ENCODE data around the gene USP32.

The USP32 gene

DNA sequence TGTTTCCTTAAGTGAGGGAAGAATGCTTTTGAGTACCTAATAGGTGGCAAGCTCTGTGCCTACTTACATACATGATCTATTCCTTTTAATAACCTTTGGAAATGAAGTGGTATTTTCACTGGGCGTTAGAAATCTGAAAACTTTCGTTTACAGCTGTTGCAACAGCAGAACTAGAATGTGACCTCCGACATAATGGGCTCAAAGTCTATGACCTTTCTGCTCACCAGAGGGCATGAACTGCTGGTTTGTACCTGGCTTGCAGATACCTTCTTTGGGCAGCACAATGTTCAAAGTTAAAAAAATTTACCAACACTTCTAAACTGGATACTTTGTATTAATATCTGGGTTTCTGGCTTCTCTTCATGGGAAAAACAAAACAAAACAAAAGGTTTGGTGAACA lies 217.9 kb downstream of the USP32 start:
- no peak overlapping the region for H2BK12ac ChIP-seq (ENCODE audit: low read length in 2 of 2)
- H3K27ac ChIP-seq (ENCODE audit: low read length, poor library complexity, severe bottlenecking), result no peak overlapping the region
- no peak overlapping the region for H3K18ac ChIP-seq (ENCODE audit: low read depth in 1 of 2, low read length in 2 of 2)
- H3K4me2 ChIP-seq (ENCODE audit: low read length, poor library complexity, severe bottlenecking), result no peak overlapping the region
- H2BK5ac ChIP-seq (ENCODE audit: low read depth, low read length, poor library complexity, severe bottlenecking), result no peak overlapping the region
- no peak overlapping the region for H3K4me3 ChIP-seq (ENCODE audit: insufficient read depth in 1 of 2, low read depth in 1 of 2, low read length in 2 of 2)
- H3K36me3 ChIP-seq (ENCODE audit: control insufficient read depth in 1 of 2, insufficient read depth in 2 of 2, low read depth in 1 of 2, low read length in 2 of 2), result peaks cover 8 to 21% of the 10 kb centered on the region in 2 experiments
- no peak overlapping the region for H3K14ac ChIP-seq (ENCODE audit: low read length in 2 of 2)
- DNase-seq, result no peak
- no peaks in the 10 kb centered on the region for H3K4me1 ChIP-seq (ENCODE audit: control insufficient read depth, insufficient read depth, low read depth, low read length)
- H3K9me3 ChIP-seq (ENCODE audit: control insufficient read depth, low read length), result no peaks in the 10 kb centered on the region
- no peak overlapping the region for H2AFZ ChIP-seq (ENCODE audit: low read depth, low read length)
- WGBS, result 92% methylated on average over 3 of the region's 3 CpGs
- no peak overlapping the region for H4K8ac ChIP-seq (ENCODE audit: low read length)
- no peak overlapping the region for H3K23ac ChIP-seq (ENCODE audit: low read length in 2 of 2)
- no peaks in the 10 kb centered on the region for H3K27me3 ChIP-seq (ENCODE audit: control insufficient read depth in 1 of 2, insufficient read depth in 1 of 2, low read length in 2 of 2)
- no peak overlapping the region for H2BK15ac ChIP-seq (ENCODE audit: low read depth, poor library complexity, severe bottlenecking)
- H2BK120ac ChIP-seq (ENCODE audit: low read depth, low read length), result no peak overlapping the region
- no peak overlapping the region for H2AK5ac ChIP-seq (ENCODE audit: low read length, severe bottlenecking)
- H3K9ac ChIP-seq (ENCODE audit: low read length), result peak overlapping the region; percentile 16
- H3K79me1 ChIP-seq (replicated peaks; ENCODE audit: low read length, poor library complexity, severe bottlenecking), result no peaks in the 10 kb centered on the region
- no peak overlapping the region for H4K91ac ChIP-seq (ENCODE audit: low read length)
- no peak overlapping the region for H3K4ac ChIP-seq (ENCODE audit: low read depth in 1 of 2, low read length in 2 of 2)

DNA sequence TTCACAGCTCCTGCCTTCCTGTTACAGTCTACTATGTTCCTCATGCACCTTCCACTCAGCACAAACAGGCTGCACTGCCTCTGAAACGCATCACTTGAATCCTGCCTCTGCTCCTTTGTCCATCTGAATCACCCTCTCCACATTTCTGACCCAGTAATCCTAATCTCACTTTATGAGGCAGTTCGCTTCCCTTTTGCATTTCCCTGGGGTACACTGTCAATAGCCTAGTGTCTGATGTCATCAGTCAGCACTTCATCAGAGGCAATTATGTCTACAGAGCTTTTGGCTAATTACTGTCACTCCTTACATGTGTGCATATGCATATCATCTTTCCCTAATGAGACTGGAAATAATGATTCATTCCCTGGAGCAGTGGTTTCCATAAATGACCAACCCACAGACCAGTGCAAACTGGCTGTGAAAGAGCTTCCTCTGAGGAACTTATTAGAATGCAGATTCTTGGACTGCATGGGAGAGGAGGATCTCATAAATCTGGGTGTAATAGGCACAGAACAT lies 218.6 kb downstream of the USP32 start:
- Histone ChIP-seq H3K4me1 (ENCODE audit: control insufficient read depth, insufficient read depth, low read depth, low read length) (no peaks in the 10 kb centered on the region), H3K9me3 (ENCODE audit: control insufficient read depth, low read length) (no peaks in the 10 kb centered on the region), H2BK15ac (ENCODE audit: low read depth, poor library complexity, severe bottlenecking) (no peak overlapping the region), H2BK12ac (ENCODE audit: low read length in 2 of 2) (no peak overlapping the region), H3K79me1 (replicated peaks; ENCODE audit: low read length, poor library complexity, severe bottlenecking) (no peaks in the 10 kb centered on the region), H3K27ac (ENCODE audit: low read length, poor library complexity, severe bottlenecking) (no peak overlapping the region), H4K91ac (ENCODE audit: low read length) (no peak overlapping the region), H2BK120ac (ENCODE audit: low read depth, low read length) (no peak overlapping the region), H3K4ac (ENCODE audit: low read depth in 1 of 2, low read length in 2 of 2) (no peak overlapping the region), H3K9ac (ENCODE audit: low read length) (peak overlapping the region; percentile 16), H3K36me3 (ENCODE audit: control insufficient read depth in 1 of 2, insufficient read depth in 2 of 2, low read depth in 1 of 2, low read length in 2 of 2) (peaks cover 6 to 14% of the 10 kb centered on the region in 2 experiments), H2BK5ac (ENCODE audit: low read depth, low read length, poor library complexity, severe bottlenecking) (no peak overlapping the region), H3K4me2 (ENCODE audit: low read length, poor library complexity, severe bottlenecking) (no peak overlapping the region), H4K8ac (ENCODE audit: low read length) (no peak overlapping the region), H3K27me3 (ENCODE audit: control insufficient read depth in 1 of 2, insufficient read depth in 1 of 2, low read length in 2 of 2) (no peaks in the 10 kb centered on the region), H2AK5ac (ENCODE audit: low read length, severe bottlenecking) (no peak overlapping the region), H3K14ac (ENCODE audit: low read length in 2 of 2) (no peak overlapping the region), H3K23ac (ENCODE audit: low read length in 2 of 2) (no peak overlapping the region), H2AFZ (ENCODE audit: low read depth, low read length) (no peak overlapping the region), H3K4me3 (ENCODE audit: insufficient read depth in 1 of 2, low read depth in 1 of 2, low read length in 2 of 2) (no peak overlapping the region), H3K18ac (ENCODE audit: low read depth in 1 of 2, low read length in 2 of 2) (no peak overlapping the region)
- WGBS, result 51% methylated on average over 2 of the region's 2 CpGs
- peak; percentile 55 for DNase-seq

DNA sequence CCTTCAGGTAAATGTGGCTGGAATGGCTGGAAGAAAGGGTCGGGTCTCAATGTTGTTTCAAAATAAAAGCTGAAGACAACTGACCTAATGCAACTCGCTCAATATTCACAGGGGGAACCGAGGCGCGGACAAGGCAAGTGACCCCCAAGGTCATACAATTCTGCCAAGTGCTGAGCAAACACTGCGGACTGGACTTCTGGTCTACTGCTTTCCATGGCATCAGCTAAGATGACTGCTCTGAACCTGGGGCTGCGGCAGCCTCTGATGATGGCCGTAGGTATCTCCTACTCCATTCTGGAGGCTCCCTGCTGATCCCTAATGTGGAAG lies 220.2 kb downstream of the USP32 start:
- Histone ChIP-seq H2BK120ac (ENCODE audit: low read depth, low read length) (no peak overlapping the region), H3K23ac (ENCODE audit: low read length in 2 of 2) (no peak overlapping the region), H2BK12ac (ENCODE audit: low read length in 2 of 2) (no peak overlapping the region), H2BK5ac (ENCODE audit: low read depth, low read length, poor library complexity, severe bottlenecking) (no peak overlapping the region), H2AK5ac (ENCODE audit: low read length, severe bottlenecking) (no peak overlapping the region), H3K79me1 (replicated peaks; ENCODE audit: low read length, poor library complexity, severe bottlenecking) (no peaks in the 10 kb centered on the region), H2AFZ (ENCODE audit: low read depth, low read length) (no peak overlapping the region), H3K36me3 (ENCODE audit: control insufficient read depth in 1 of 2, insufficient read depth in 2 of 2, low read depth in 1 of 2, low read length in 2 of 2) (peaks cover 1% of the 10 kb centered on the region in 2 experiments), H4K91ac (ENCODE audit: low read length) (no peak overlapping the region), H3K9ac (ENCODE audit: low read length) (no peak overlapping the region), H3K4ac (ENCODE audit: low read depth in 1 of 2, low read length in 2 of 2) (no peak overlapping the region), H3K4me2 (ENCODE audit: low read length, poor library complexity, severe bottlenecking) (no peak overlapping the region), H2BK15ac (ENCODE audit: low read depth, poor library complexity, severe bottlenecking) (no peak overlapping the region), H3K4me3 (ENCODE audit: insufficient read depth in 1 of 2, low read depth in 1 of 2, low read length in 2 of 2) (no peak overlapping the region), H3K14ac (ENCODE audit: low read length in 2 of 2) (no peak overlapping the region), H3K27me3 (ENCODE audit: control insufficient read depth in 1 of 2, insufficient read depth in 1 of 2, low read length in 2 of 2) (peaks cover 0 to 5% of the 10 kb centered on the region in 2 experiments), H3K4me1 (ENCODE audit: control insufficient read depth, insufficient read depth, low read depth, low read length) (no peaks in the 10 kb centered on the region), H3K9me3 (ENCODE audit: control insufficient read depth, low read length) (no peaks in the 10 kb centered on the region), H3K27ac (ENCODE audit: low read length, poor library complexity, severe bottlenecking) (no peak overlapping the region), H4K8ac (ENCODE audit: low read length) (no peak overlapping the region), H3K18ac (ENCODE audit: low read depth in 1 of 2, low read length in 2 of 2) (no peak overlapping the region)
- DNase-seq, result no peak
- 96% methylated on average over 8 of the region's 8 CpGs for WGBS

DNA sequence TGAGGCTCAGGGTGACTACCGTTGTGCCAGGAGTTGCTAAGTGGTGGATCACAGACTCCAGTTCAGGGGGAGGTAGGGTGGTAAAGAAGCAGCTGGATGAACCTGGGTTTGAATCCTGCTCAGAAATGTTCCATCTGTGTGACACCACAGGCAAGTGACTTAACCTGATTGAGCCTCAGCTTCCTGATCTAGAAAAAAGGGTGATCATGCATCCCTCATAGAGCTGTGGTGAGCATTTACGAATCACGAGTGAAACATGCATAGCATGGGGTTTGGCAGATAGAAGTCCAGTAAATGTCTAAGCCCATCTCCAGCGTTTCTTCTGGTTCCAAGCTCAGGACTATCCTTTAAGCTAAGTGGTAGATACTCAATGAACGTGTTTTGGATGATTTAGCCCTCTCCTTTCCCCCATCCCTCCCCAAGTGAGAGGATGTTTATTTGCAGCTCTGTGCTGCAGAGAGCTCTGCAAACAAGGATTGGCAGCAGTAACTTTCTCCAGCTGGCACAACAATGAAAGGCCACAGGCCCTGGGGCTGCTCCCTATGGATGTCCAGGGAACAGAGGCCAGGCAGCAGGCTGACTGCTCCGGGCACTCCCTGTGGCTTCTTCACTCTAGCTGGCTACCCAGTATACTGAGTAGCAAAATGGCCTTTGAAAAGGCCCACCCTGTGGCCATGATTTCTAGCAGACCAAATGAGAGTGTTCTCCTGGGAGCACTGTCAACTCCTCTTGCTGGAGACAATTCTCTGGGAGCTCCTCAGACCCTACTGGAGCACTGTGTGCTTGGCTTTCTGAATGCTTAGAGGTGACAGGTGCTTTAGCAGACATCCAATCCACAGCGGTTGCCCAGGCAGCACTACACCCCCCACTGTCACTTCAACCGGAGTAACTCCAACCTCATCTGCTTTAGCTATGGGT lies 220.8 kb downstream of the USP32 start:
- Histone ChIP-seq H2BK15ac (ENCODE audit: low read depth, poor library complexity, severe bottlenecking) (no peak overlapping the region), H3K4me3 (ENCODE audit: insufficient read depth in 1 of 2, low read depth in 1 of 2, low read length in 2 of 2) (no peak overlapping the region), H3K4me2 (ENCODE audit: low read length, poor library complexity, severe bottlenecking) (no peak overlapping the region), H3K27me3 (ENCODE audit: control insufficient read depth in 1 of 2, insufficient read depth in 1 of 2, low read length in 2 of 2) (peaks cover 0 to 7% of the 10 kb centered on the region in 2 experiments), H3K14ac (ENCODE audit: low read length in 2 of 2) (no peak overlapping the region), H3K36me3 (ENCODE audit: control insufficient read depth in 1 of 2, insufficient read depth in 2 of 2, low read depth in 1 of 2, low read length in 2 of 2) (no peaks in the 10 kb centered on the region), H2BK12ac (ENCODE audit: low read length in 2 of 2) (peak overlapping the region in 1 of 2 experiments; percentile 25), H3K9ac (ENCODE audit: low read length) (no peak overlapping the region), H3K18ac (ENCODE audit: low read depth in 1 of 2, low read length in 2 of 2) (no peak overlapping the region), H3K23ac (ENCODE audit: low read length in 2 of 2) (no peak overlapping the region), H2BK5ac (ENCODE audit: low read depth, low read length, poor library complexity, severe bottlenecking) (no peak overlapping the region), H4K8ac (ENCODE audit: low read length) (no peak overlapping the region), H2AFZ (ENCODE audit: low read depth, low read length) (no peak overlapping the region), H3K9me3 (ENCODE audit: control insufficient read depth, low read length) (no peaks in the 10 kb centered on the region), H2BK120ac (ENCODE audit: low read depth, low read length) (no peak overlapping the region), H4K91ac (ENCODE audit: low read length) (no peak overlapping the region), H3K4me1 (ENCODE audit: control insufficient read depth, insufficient read depth, low read depth, low read length) (peaks cover under 1% of the 10 kb centered on the region), H3K4ac (ENCODE audit: low read depth in 1 of 2, low read length in 2 of 2) (no peak overlapping the region), H2AK5ac (ENCODE audit: low read length, severe bottlenecking) (no peak overlapping the region), H3K27ac (ENCODE audit: low read length, poor library complexity, severe bottlenecking) (no peak overlapping the region), H3K79me1 (replicated peaks; ENCODE audit: low read length, poor library complexity, severe bottlenecking) (no peaks in the 10 kb centered on the region)
- DNase-seq, result no peak
- 94% methylated on average over 7 of the region's 8 CpGs for WGBS

Data from mesenchymal stem cell (in vitro differentiated cells and primary cell).